Measurements from ENCODE around the gene TMEM208. TPM values are rescaled to one million over a fixed set of nuclear protein-coding genes. Genes with fewer than 3 reads are reported as not detected.

TMEM208 gene
- total RNA-seq, 2 experiments from 2014 or later = 32.3 to 39.7 TPM

- no peak overlapping the region for H3K4me3 Mint-ChIP-seq
- H3K4me1 Mint-ChIP-seq = no peaks in the 10 kb centered on the region
- H3K27me3 Mint-ChIP-seq = no peaks in the 10 kb centered on the region
- DNase-seq = no peak
- CTCF ChIA-PET = interaction anchor here (0.7 kb wide), 1 partner anchor 142 kb away, joined by 3 read pairs; no protein-coding TSS in a partner anchor
- no peak overlapping the region for H3K27ac Mint-ChIP-seq
- ATAC-seq = no peak
- H3K36me3 Mint-ChIP-seq = no peaks in the 10 kb centered on the region
- H3K9me3 Mint-ChIP-seq (ENCODE audit: low read depth) = no peaks in the 10 kb centered on the region
Observed at GRCh38 chr16:67257486-67258160, 30.7 kb downstream of the TMEM208 start.

- Mint-ChIP-seq H3K9me3 (ENCODE audit: low read depth) (no peaks in the 10 kb centered on the region), H3K36me3 (no peaks in the 10 kb centered on the region), H3K4me3 (no peak overlapping the region), H3K4me1 (no peaks in the 10 kb centered on the region), H3K27me3 (no peaks in the 10 kb centered on the region), H3K27ac (no peak overlapping the region)
- CTCF ChIA-PET = interaction anchor here (0.7 to 1.6 kb wide), 2 partner anchors 81 to 165 kb away, joined by 3 to 5 read pairs; no protein-coding TSS in a partner anchor
- no peak for DNase-seq
- ATAC-seq = no peak
Observed at GRCh38 chr16:67258161-67258835, 31.4 kb downstream of the TMEM208 start.

GRCh38 chr16:67259705-67260104 lies 32.8 kb downstream of the TMEM208 start:
- CTCF ChIA-PET = interaction anchor here (0.7 to 2.4 kb wide), 8 partner anchors 11 to 357 kb away, joined by 3 to 30 read pairs (median 6); partner anchors contain the start of genes FHOD1, KCTD19, LRRC36 and PLEKHG4
- no peaks in the 10 kb centered on the region for H3K27me3 Mint-ChIP-seq
- no peak overlapping the region for H3K4me3 Mint-ChIP-seq
- H3K36me3 Mint-ChIP-seq = no peaks in the 10 kb centered on the region
- no peaks in the 10 kb centered on the region for H3K4me1 Mint-ChIP-seq
- H3K27ac Mint-ChIP-seq = no peak overlapping the region
- ATAC-seq (no peak), DNase-seq (no peak)
- H3K9me3 Mint-ChIP-seq (ENCODE audit: low read depth) = no peaks in the 10 kb centered on the region

DNA sequence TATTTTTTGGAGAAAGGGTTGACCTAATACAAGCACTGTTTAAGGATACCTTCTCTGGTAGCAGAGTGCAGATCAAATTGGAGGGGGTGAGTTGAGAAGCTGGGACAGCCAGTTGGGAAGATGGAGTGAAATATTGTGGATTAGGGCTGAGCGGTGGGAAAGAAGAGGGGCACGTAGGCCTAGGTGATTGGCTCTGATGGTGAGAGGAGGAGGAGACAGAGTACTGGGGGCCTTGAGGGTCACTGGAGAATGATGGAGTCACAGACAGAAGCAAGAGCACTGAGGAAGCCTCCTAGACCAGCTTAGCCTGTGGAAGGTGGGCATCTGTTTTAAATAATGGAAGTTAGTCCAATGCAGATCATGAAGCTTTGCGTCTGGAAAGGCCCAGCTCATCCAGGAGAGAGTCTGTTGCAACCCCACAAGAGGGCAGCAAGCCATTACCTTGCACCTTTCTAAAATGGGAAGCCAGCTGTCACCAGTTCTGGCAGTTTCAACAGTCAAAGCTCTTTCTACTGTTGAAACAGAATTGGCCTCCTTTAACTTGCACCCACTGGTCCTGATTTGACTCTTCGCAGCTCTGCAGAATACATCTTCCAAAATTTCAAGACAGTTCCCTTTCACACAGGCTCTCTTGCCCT lies 33.6 kb downstream of the TMEM208 start:
- ATAC-seq = peak; percentile 59
- H3K4me3 Mint-ChIP-seq = no peak overlapping the region
- H3K9me3 Mint-ChIP-seq (ENCODE audit: low read depth) = no peaks in the 10 kb centered on the region
- no peak overlapping the region for H3K27ac Mint-ChIP-seq
- no peaks in the 10 kb centered on the region for H3K36me3 Mint-ChIP-seq
- H3K27me3 Mint-ChIP-seq = no peaks in the 10 kb centered on the region
- no peaks in the 10 kb centered on the region for H3K4me1 Mint-ChIP-seq
- peak; percentile 59 for DNase-seq
- CTCF ChIA-PET = interaction anchor here (0.7 to 2.4 kb wide), 19 partner anchors 10 to 204 kb away, joined by 3 to 30 read pairs (median 4); partner anchors contain the start of genes FHOD1, KCTD19, LRRC36 and PLEKHG4

DNA sequence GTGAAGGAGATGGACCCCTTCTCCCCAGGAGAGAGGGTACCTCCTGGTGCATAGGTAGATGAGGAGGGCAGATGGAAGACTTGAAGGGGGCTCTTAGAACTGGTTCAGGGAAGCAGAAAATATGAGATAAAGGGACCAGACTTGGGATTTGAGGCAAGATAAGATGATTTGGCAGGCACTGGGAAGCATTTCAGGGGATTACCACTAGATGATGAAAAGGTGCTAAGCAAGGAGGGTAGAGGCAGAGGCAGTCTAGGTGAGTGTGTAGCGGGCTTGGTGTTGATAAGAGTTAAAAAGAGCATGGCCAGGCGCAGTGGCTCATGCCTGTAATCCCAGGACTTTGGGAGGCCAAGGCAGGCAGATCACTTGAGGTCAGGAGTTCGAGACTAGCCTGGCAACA lies 36.3 kb downstream of the TMEM208 start:
- Mint-ChIP-seq H3K27ac (peak overlapping the region; percentile 3), H3K4me3 (no peak overlapping the region)
- CTCF ChIA-PET = interaction anchor here (1.2 to 1.4 kb wide), 2 partner anchors 11 to 16 kb away, joined by 3 to 6 read pairs; partner anchors contain the start of gene FHOD1

DNA sequence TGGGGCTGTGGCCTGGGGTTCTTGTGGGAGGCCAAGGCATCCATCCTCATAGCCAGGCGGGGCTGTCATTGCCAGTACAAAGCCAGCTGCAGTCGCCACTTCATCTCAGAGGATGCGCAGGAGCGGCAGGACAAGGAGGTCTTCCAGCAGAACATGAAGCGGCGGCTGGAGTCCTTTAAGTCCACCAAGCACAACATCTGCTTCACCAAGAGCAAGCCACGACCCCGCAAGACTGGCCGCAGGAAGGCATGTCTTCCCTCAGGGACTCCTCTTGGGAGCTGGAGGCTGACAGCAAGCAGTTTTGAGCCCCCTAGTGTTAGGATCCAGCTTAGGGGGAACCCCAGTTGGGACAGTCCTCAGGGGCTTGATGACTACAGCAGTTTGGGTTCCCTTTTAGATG lies 37.3 kb downstream of the TMEM208 start:
- Mint-ChIP-seq H3K27me3 (no peaks in the 10 kb centered on the region), H3K9me3 (ENCODE audit: low read depth) (no peaks in the 10 kb centered on the region), H3K4me1 (no peaks in the 10 kb centered on the region), H3K36me3 (no peaks in the 10 kb centered on the region), H3K27ac (no peak overlapping the region), H3K4me3 (no peak overlapping the region)
- ATAC-seq (no peak), DNase-seq (no peak)
- CTCF ChIA-PET = interaction anchor here (0.8 to 1.4 kb wide), 4 partner anchors 8 to 135 kb away, joined by 3 to 6 read pairs (median 3); partner anchors contain the start of gene FHOD1

More for the DNA sequence above, 36.3 kb downstream of the TMEM208 start:
- Mint-ChIP-seq H3K4me1 (no peaks in the 10 kb centered on the region), H3K36me3 (no peaks in the 10 kb centered on the region), H3K27me3 (no peaks in the 10 kb centered on the region), H3K9me3 (ENCODE audit: low read depth) (no peaks in the 10 kb centered on the region)
- ATAC-seq (no peak), DNase-seq (no peak)

GRCh38 chr16:67264866-67265265 lies 37.9 kb downstream of the TMEM208 start:
- Mint-ChIP-seq H3K27ac (no peak overlapping the region), H3K36me3 (no peaks in the 10 kb centered on the region), H3K27me3 (no peaks in the 10 kb centered on the region), H3K9me3 (ENCODE audit: low read depth) (no peaks in the 10 kb centered on the region), H3K4me1 (no peaks in the 10 kb centered on the region), H3K4me3 (no peak overlapping the region)
- CTCF ChIA-PET = interaction anchor here (1.2 to 1.4 kb wide), 2 partner anchors 9 to 18 kb away, joined by 3 to 6 read pairs; partner anchors contain the start of gene FHOD1
- ATAC-seq = no peak
- DNase-seq = no peak

DNA sequence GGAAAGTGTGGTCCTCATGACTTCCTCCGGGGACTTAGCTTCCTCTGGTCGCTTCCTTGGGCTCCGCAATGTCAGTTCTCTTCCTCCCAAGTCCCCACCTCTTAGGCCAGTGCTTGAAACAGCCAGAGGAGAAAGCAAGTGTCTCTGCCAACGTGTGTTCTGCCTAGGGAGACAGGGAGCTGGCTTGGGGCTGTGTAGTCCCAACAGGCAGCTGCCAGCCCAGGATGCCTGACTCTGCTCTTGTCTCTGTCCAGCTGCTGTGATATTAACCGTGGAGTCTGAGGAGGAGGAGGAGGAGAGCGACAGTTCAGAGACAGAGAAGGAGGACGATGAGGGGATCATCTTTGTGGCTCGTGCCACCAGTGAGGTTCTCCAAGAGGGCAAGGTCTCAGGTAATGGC lies 38.9 kb downstream of the TMEM208 start:
- CTCF ChIA-PET = interaction anchor here (1.2 to 2.9 kb wide), 3 partner anchors 13 to 134 kb away, joined by 3 to 11 read pairs (median 4); no protein-coding TSS in a partner anchor
- ATAC-seq (no peak), DNase-seq (no peak)
- Mint-ChIP-seq H3K9me3 (ENCODE audit: low read depth) (no peaks in the 10 kb centered on the region), H3K27ac (no peak overlapping the region), H3K4me1 (no peaks in the 10 kb centered on the region), H3K4me3 (no peak overlapping the region), H3K36me3 (no peaks in the 10 kb centered on the region), H3K27me3 (no peaks in the 10 kb centered on the region)

- no peak overlapping the region for H3K4me3 Mint-ChIP-seq
- CTCF ChIA-PET = interaction anchor here (1.6 to 2.9 kb wide), 2 partner anchors 10 to 12 kb away, joined by 4 to 11 read pairs; no protein-coding TSS in a partner anchor
- DNase-seq (no peak), ATAC-seq (no peak)
- no peaks in the 10 kb centered on the region for H3K9me3 Mint-ChIP-seq (ENCODE audit: low read depth)
- no peak overlapping the region for H3K27ac Mint-ChIP-seq
- no peaks in the 10 kb centered on the region for H3K4me1 Mint-ChIP-seq
- H3K36me3 Mint-ChIP-seq = no peaks in the 10 kb centered on the region
- no peaks in the 10 kb centered on the region for H3K27me3 Mint-ChIP-seq
Observed at GRCh38 chr16:67268136-67268579, 41.2 kb downstream of the TMEM208 start.

DNA sequence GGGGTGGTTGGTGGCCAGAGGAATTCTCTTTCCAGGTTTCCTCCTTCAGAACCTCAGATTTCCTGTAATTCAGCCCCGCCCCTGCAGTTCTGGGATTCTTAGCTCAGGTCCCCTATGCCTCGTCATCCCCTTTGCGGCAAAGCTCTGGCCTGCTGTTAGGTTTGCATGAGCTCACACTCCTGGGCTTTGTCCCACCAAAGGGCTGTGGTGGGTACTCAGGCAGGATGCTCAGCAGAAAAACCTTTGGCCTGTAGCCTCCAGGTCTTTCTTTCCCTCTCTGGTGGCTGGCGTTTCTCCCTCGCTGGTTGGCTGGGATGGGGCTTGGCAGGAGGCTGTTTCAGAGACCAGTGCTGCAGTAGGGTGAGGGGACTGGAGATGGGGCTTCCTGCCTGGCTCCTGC lies 42.8 kb downstream of the TMEM208 start:
- no peaks in the 10 kb centered on the region for H3K4me1 Mint-ChIP-seq
- DNase-seq = no peak
- ATAC-seq = no peak
- H3K9me3 Mint-ChIP-seq (ENCODE audit: low read depth) = no peaks in the 10 kb centered on the region
- H3K36me3 Mint-ChIP-seq = peaks cover 2% of the 10 kb centered on the region
- H3K27ac Mint-ChIP-seq = no peak overlapping the region
- H3K4me3 Mint-ChIP-seq = no peak overlapping the region
- CTCF ChIA-PET = interaction anchor here (0.8 to 1.5 kb wide), 2 partner anchors 9 to 21 kb away, joined by 3 to 4 read pairs; no protein-coding TSS in a partner anchor
- no peaks in the 10 kb centered on the region for H3K27me3 Mint-ChIP-seq

DNA sequence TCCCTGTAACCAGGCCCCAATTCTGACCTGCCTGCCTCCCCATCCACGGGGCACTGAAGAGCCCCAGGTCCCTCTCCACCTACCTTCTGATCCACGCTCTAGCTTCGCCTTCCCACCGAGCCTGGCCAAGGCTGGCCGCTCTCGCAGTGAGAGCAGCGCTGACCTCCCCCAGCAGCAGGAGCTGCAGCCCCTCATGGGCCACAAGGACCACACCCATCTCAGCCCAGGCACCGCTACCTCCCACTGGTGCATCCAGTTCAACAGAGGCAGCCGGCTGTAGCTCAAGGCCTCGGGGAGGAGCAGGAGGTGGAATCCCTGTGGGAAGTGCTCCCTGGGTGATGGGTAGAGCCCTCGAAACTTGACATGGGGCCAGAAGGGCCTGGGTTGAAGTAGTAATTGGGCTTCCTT lies 44.0 kb downstream of the TMEM208 start:
- Mint-ChIP-seq H3K9me3 (ENCODE audit: low read depth) (no peaks in the 10 kb centered on the region), H3K36me3 (peaks cover 5% of the 10 kb centered on the region), H3K4me1 (peaks cover 1% of the 10 kb centered on the region), H3K27ac (no peak overlapping the region), H3K4me3 (no peak overlapping the region), H3K27me3 (no peaks in the 10 kb centered on the region)
- DNase-seq (no peak), ATAC-seq (no peak)
- CTCF ChIA-PET = interaction anchor here (0.8 to 1.5 kb wide), 3 partner anchors 7 to 23 kb away, joined by 3 to 6 read pairs (median 4); no protein-coding TSS in a partner anchor

- DNase-seq (no peak), ATAC-seq (peak; percentile 20)
- CTCF ChIA-PET = interaction anchor here (1.0 kb wide), 1 partner anchor 23 kb away, joined by 3 read pairs; no protein-coding TSS in a partner anchor
- Mint-ChIP-seq H3K4me3 (no peak overlapping the region), H3K36me3 (peaks cover 7% of the 10 kb centered on the region), H3K4me1 (peaks cover 3% of the 10 kb centered on the region), H3K27me3 (no peaks in the 10 kb centered on the region), H3K27ac (no peak overlapping the region), H3K9me3 (ENCODE audit: low read depth) (no peaks in the 10 kb centered on the region)
Observed at GRCh38 chr16:67271446-67271845, 44.5 kb downstream of the TMEM208 start.

GRCh38 chr16:67275321-67275720 lies 48.4 kb downstream of the TMEM208 start:
- Mint-ChIP-seq H3K4me1 (peaks cover 19% of the 10 kb centered on the region), H3K27ac (no peak overlapping the region), H3K36me3 (peaks cover 9% of the 10 kb centered on the region), H3K9me3 (ENCODE audit: low read depth) (no peaks in the 10 kb centered on the region), H3K27me3 (no peaks in the 10 kb centered on the region), H3K4me3 (no peak overlapping the region)
- CTCF ChIA-PET = no interaction called here
- DNase-seq (no peak), ATAC-seq (no peak)

Data from activated CD8-positive, alpha-beta memory T cell treated with anti-CD3 and anti-CD28 coated beads, Interleukin-2, amount 10 ng/mL, durations not matched to agents 7 days and 5 days (primary cell).